NCI-H2196 treated with DMSO at 0.1 percent for 48 hours (cell line): ENCODE data around the gene EIF3C.
"Not testable (repeated sequence)": the region's sequence is repeated elsewhere in the genome, so short reads cannot be mapped to it uniquely, and the experiment has no call there.

Source experiments
- DNase-seq: peaks from one replicate; lab custom pipeline; 2025; ENCODE audit not compliant: unreplicated experiment; lab: John Stamatoyannopoulos, UW

The EIF3C gene

DNA sequence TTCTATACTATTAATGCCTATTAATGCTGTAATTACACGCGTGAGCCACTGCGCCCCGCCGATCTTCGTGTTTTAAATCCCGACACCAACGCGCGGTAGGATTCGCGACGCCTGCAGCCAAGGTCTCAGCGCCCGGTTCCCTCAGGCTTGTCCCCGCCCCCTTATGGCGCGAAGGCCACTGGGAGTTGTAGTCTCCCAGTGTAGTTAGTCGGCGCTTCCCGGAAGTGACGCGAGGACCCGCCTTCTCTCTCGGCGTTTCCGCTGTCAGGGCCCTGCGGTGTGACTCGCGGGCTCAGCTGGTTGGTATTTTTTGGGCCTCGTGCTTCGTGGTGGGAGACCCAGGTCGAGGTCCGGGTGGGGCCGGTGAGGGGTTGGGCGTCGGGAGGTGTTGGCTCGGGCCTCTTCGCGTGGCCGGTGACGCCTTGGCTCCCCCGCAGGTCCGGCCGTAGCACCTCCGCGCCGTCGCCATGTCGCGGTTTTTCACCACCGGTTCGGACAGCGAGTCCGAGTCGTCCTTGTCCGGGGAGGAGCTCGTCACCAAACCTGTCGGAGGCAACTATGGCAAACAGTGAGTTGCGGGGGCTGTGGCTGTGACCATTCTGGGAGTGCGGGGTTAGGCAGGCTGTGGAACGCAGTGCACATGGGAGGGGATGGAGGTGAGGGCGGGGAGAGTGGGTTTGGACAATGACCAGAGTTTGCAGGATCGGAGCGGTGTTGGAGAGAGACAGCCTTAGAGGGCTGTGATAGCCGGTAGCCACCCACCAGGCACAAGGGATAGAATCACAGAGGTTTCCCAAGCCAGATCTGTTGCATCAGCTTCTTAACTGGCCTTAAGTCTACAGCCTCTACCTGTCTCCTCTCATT is at the start of gene EIF3C:
Gene EIF3C, plus strand, starts transcription at position 245 of the 864 bp plus-strand sequence. Its CDS starts 223 bp downstream, at position 468.
- not testable (repeated sequence) for DNase-seq

DNA sequence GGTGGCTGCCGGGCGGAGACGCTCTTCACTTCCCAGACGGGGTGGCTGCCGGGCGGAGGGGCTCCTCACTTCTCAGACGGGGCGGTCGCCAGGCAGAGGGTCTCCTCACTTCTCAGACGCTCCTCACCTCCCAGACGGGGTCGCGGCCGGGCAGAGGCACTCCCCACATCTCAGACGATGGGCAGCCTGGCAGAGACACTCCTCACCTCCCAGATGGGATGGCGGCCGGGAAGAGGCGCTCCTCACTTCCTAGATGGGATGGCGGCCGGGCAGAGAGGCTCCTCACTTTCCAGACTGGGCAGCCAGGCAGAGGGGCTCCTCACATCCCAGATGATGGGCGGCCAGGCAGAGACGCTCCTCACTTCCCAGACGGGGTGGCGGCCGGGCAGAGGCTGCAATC is 45.0 kb upstream of the EIF3C start:
- DNase-seq: not testable (repeated sequence)

GRCh38 chr16:28667480-28667879 is 43.8 kb upstream of the EIF3C start:
- DNase-seq: not testable (repeated sequence)

DNA sequence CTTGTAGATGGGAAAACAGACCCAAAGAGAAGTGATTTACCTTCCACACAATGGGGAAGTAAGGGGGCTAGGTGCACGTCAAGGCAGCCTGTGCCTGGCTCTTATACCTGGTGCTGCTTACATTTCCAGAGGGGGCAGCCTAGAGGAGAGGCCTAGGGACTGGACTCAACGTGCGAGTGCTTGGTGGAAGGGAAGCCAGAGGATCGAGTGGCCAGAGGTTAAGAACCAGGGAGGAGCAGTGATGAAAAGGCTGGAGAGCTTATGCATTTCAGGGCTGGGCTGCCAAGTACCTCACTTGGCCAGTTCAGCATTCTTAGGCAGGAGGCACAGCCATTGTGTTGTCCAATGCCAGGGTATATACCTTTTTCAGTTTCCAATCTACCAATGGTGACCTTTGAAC is 43.1 kb upstream of the EIF3C start:
- DNase-seq: not testable (repeated sequence)

GRCh38 chr16:28688327-28688952 is 22.8 kb upstream of the EIF3C start:
- not testable (repeated sequence) for DNase-seq

DNA sequence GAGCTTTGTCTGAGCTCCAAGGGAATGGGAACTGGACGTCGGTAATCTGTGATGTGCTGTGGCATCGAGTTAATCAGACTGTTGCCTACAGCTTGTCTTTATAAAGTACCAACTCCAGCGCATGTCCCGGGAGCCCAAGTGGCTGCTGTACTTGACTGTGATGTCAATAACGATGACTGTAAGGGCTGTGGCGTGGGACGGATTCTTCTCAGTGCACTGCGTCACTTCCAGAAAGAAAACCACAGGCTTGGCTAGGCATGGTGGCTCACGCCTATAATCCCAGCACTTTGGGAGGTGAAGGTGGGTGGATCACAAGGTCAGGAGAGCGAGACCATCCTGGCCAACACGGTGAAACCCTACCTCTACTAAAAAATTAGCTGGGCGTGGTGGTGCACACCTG is 21.8 kb upstream of the EIF3C start:
- not testable (repeated sequence) for DNase-seq

- DNase-seq: not testable (repeated sequence)
These were observed 19.5 kb upstream of the EIF3C start for GRCh38 chr16:28691722-28692121.

DNA sequence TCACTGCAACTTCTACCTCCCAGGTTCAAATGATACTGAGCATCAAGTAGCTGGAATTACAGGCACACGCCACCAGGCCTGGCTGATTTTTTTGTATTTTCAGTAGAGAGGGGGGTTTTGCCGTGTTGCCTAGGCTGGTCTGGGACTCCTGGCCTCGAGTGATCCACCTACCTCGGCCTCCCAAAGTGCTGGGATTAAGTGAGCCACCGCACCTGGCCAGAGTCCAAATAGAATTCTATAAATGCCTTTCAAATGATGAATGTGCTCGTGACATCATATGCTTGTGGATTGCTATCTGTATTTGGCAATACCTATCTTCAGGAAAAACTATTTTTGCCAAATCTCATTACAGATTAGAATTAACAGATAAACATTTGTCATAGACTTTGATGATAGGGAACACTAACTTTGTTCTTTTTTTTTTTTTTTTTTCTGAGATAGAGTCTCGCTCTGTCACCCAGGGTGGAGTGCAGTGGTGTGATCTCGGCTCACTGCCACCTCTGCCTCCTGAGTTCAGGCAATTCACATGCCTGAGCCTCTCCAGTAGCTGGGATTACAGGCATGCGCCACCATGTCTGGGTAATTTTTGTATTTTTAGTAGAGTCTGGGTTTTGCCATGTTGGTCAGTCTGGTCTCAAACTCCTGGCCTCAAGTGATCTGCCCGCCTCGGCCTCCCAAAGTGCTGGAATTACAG is 17.9 kb upstream of the EIF3C start:
- DNase-seq: not testable (repeated sequence)

GRCh38 chr16:28699792-28700191 is 11.5 kb upstream of the EIF3C start:
- not testable (repeated sequence) for DNase-seq

- not testable (repeated sequence) for DNase-seq
These were observed 10.9 kb upstream of the EIF3C start for GRCh38 chr16:28700349-28700748.

DNA sequence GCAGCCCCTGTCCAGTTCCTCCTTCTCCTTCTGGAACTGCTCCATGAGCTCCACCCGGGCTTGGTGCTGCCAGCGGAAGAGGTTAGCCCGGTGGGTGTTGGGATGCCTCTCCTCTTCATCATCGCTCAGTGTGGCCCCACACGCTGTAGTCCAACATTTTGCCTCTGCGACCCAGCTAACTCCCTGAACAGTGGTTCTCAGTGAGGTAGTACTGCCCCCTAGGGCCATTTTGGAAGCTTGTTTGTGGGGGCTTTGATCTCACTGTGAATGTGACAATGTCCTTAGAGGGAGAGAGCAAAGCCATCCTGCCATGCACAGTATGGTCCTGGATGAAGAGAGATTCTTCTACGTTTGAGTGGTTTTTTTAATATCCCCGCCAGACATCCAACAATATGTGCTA is 9.9 kb upstream of the EIF3C start:
- not testable (repeated sequence) for DNase-seq

DNA sequence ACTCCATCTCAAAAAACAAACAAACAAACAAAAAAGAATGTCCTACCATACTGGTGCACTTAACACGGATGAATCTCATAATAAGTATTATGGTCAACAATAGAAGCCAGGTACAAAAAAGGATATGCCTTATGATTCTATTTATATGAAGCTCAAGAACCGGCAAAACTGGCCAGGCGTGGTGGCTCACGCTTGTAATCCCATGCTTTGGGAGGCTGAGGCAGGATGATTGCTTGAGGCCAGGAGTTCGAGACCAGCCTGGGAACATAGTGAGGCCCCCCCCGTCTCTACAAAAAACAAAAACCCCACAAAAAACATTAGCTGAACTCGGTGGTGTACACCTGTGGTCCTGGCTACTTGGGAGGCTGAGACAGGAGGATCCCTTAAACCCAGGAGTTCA is 7.0 kb upstream of the EIF3C start:
- DNase-seq: not testable (repeated sequence)

GRCh38 chr16:28722852-28723650 is 11.8 kb downstream of the EIF3C start:
- DNase-seq: not testable (repeated sequence)

- not testable (repeated sequence) for DNase-seq
These were observed 20.0 kb downstream of the EIF3C start for GRCh38 chr16:28731253-28731652.

DNA sequence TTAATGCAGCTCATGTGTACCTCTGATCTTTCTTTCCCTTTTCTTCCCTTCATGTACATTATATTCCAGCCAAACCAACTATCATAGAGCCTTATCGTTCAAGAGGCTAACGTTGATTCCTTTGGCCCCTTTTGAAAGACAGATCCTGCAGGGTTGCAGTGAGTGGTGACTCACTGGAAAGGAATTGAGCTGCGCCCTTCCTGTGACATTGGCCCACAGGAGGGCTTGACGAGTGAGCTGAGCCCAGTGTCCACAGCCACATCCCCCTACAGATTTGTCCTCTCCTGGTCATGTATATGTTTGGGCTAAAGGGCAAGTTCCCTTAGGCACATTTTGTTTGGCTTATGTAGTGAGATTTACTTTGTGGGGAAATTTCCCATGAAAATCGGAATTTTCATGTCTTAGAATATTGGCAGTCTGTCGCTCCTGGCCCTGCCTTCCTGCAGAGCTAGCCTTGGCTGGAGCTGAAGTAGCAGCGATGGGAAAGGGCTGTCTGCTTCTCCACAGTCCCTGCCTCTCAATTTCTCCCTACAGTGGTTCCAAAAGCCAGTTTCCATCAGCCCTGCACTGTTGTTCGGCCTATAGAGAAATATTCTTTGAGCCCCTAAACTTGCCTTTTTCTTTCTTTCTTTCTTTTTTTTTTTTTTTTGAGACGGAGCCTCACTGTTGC is 21.3 kb downstream of the EIF3C start:
- DNase-seq: not testable (repeated sequence)

- not testable (repeated sequence) for DNase-seq
These were observed 28.5 kb downstream of the EIF3C start for GRCh38 chr16:28739787-28740186.

- DNase-seq: not testable (repeated sequence)
These were observed 29.4 kb downstream of the EIF3C start for GRCh38 chr16:28740631-28741030.

DNA sequence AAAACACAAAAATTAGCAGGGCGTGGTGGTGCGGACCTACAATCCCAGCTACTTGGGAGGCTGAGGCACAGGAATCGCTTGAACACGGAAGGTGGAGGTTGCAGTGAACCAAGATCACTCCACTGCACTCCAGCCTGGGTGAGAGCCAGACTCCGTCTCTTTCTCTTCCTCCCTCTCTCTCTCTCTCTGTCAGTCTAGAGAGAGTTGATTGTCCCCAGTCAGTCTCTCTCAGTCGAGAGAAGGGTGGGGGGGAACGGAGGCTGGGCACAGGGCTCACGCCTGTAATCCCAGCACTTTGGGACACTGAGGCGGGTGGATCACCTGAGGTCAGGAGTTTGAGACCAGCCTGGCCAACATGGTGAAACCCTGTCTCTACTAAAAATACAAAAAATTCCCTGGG is 30.0 kb downstream of the EIF3C start:
- DNase-seq: not testable (repeated sequence)

DNA sequence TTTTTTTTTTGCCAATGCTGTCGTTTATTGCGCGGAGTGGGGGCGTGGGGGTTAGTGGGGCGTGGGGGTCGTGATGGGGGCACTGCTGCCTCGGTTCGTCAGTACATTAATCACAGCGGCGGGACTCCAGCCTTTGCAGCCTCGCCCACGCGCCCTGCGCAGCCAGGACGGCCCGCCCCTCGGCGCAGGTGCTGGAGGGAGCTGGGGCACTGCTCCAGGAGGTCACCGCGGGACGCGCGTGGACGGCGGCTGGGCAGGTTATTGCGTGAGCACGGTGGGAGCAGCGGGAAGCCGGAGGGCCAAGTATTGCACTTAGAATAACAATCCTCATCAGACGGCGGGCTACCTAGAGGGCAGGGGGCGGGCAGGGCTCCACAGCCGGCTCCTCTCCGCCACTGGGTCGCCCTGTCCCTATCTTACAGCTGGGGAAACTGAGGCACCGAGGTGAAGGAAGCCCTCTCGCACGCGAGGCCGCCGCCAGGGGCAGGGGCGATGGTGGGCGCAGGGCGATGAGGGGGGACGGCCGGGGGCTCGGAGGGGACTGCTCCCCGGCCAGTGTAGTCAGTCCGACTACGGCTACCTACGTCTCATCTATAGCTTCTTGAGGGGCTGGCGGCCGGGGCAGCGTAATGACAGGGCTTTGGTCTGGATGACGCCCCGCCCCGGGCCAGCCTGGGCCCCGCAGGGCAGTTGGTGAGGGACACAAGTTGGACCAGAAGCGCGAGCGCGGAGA is 35.5 kb downstream of the EIF3C start:
- DNase-seq: not testable (repeated sequence)
